K562 (cell line): ENCODE measurements around the gene NFILZ. TPM values are rescaled to one million over a fixed set of nuclear protein-coding genes. Genes with fewer than 3 reads are reported as not detected.

Experiments used
- BHLHE40 ChIP-seq: IDR thresholded peaks from 2 replicates; pipeline ENCODE4 v1.6.1; 2011; ENCODE audit warnings: low read length, improper control_type of control experiment
- C11orf30 ChIP-seq: fragments of 450-650 bp; IDR thresholded peaks from 2 replicates; pipeline ENCODE4 v1.6.1; 2016; ENCODE audit warnings: low read depth, mild to moderate bottlenecking
- CBX8 ChIP-seq: fragments of 200-600 bp; sonication (generic); IDR thresholded peaks from 2 replicates; pipeline ENCODE4 v1.6.1; 2012; ENCODE audit warnings: borderline replicate concordance, mixed run types, low read depth, mild to moderate bottlenecking, moderate library complexity, mixed read lengths, low read length, control low read depth, inconsistent platforms; ENCODE audit not compliant: poor library complexity, severe bottlenecking; ENCODE audit errors: extremely low read depth
- CREM ChIP-seq: IDR thresholded peaks from 2 replicates; pipeline ENCODE4 v1.6.1; 2014; ENCODE audit warnings: antibody characterized with exemption, low read depth
- ELK3 ChIP-seq: fragments of 450-650 bp; formaldehyde crosslinking; IDR thresholded peaks from 2 replicates; pipeline ENCODE4 v1.4.0; 2020; ENCODE audit warnings: mild to moderate bottlenecking
- ETV1 ChIP-seq: fragments of 450-650 bp; conservative IDR thresholded peaks from 2 replicates; pipeline ENCODE4 v1.6.1; 2016; ENCODE audit warnings: missing genetic modification characterization, control low read depth, low read depth, missing compliant biosample characterization
- FOXA1 ChIP-seq: fragments of 450-650 bp; IDR thresholded peaks from 2 replicates; pipeline ENCODE4 v1.6.1; 2016; ENCODE audit warnings: mild to moderate bottlenecking, borderline replicate concordance
- FUS ChIP-seq: fragments of 200-400 bp; formaldehyde crosslinking; optimal IDR thresholded peaks from 2 replicates; pipeline ENCODE3; 2017; ENCODE audit warnings: low read depth, low read length
- GTF2A2 ChIP-seq: IDR thresholded peaks from 2 replicates; pipeline ENCODE4 v1.6.1; 2016; ENCODE audit warnings: mild to moderate bottlenecking, missing genetic modification characterization, missing compliant biosample characterization
- L3MBTL2 ChIP-seq: fragments of 450-650 bp; IDR thresholded peaks from 2 replicates; pipeline ENCODE4 v1.6.1; 2016; ENCODE audit warnings: mild to moderate bottlenecking, moderate library complexity
- MEF2A ChIP-seq: IDR thresholded peaks from 2 replicates; pipeline ENCODE4 v1.6.1; 2011; ENCODE audit warnings: low read depth, mild to moderate bottlenecking, low read length, moderate library complexity; ENCODE audit not compliant: control insufficient read depth
- MYNN ChIP-seq, 2 experiments: sonication (generic); formaldehyde crosslinking in 1 of 2; IDR thresholded peaks; 2 replicates each; pipeline versions ENCODE4 v1.5.0 to v1.6.1; 2016 to 2020; ENCODE audit warnings: antibody characterized with exemption in 1 of 2, missing genetic modification reagents in 1 of 2
- NR2C1 ChIP-seq, 2 experiments: fragments of 450-650 bp; IDR thresholded peaks; 2 replicates each; pipeline ENCODE4 v1.6.1; 2017; ENCODE audit warnings: mild to moderate bottlenecking in 2 of 2, antibody characterized with exemption in 1 of 2, inconsistent platforms in 1 of 2, missing compliant biosample characterization in 1 of 2, missing genetic modification characterization in 1 of 2
- POLR2H ChIP-seq: IDR thresholded peaks from 2 replicates; pipeline ENCODE4 v1.6.1; 2016; ENCODE audit warnings: missing genetic modification characterization, low read depth, mild to moderate bottlenecking, control low read depth, missing compliant biosample characterization, moderate library complexity
- RBBP5 ChIP-seq: fragments of 200-600 bp; sonication (generic); IDR thresholded peaks from 2 replicates; pipeline ENCODE4 v1.6.1; 2012; ENCODE audit warnings: borderline replicate concordance, mild to moderate bottlenecking, low read length, control low read depth, inconsistent platforms; ENCODE audit not compliant: insufficient read depth, poor library complexity, severe bottlenecking
- RNF219 ChIP-seq: fragments of 250-450 bp; sonication (Bioruptor Pico); IDR thresholded peaks from 2 replicates; pipeline ENCODE4 v1.5.0; 2022; ENCODE audit warnings: mild to moderate bottlenecking
- SIX5 ChIP-seq, 2 experiments: IDR thresholded peaks; 2 replicates each; pipeline ENCODE4 v1.6.1; 2011; ENCODE audit warnings: low read length in 2 of 2, borderline replicate concordance in 1 of 2, low read depth in 1 of 2, mild to moderate bottlenecking in 1 of 2, moderate library complexity in 1 of 2; ENCODE audit not compliant: insufficient read depth in 1 of 2
- STAG1 ChIP-seq: sonication (generic); formaldehyde crosslinking; IDR thresholded peaks from 2 replicates; pipeline ENCODE4 v1.5.0; 2020; ENCODE audit warnings: missing genetic modification reagents, borderline replicate concordance
- ZBTB17 ChIP-seq: fragments of 450-650 bp; formaldehyde crosslinking; IDR thresholded peaks from 2 replicates; pipeline ENCODE4 v1.4.0; 2020; ENCODE audit warnings: mild to moderate bottlenecking
- ZNF124 ChIP-seq: sonication (generic); formaldehyde crosslinking; IDR thresholded peaks from 2 replicates; pipeline ENCODE4 v1.8.1; 2022; ENCODE audit warnings: missing genetic modification reagents
- polyA plus RNA-seq, 8 experiments: library from polyadenylated mRNA; depleted of rRNA in 4 of 8; stranded (reverse) in 5 of 8; unstranded in 3 of 8; fragments of >200 nt; fragmentation: Nextera tagmentation in 2 of 8; fragmentation: Illumina TruSeq in 1 of 8; extraction: Ambion mirVana in 2 of 8; extraction: Trizol in 1 of 8; gene quantifications; 2 replicates each; pipeline versions ENCODE4 v1.2.1 to v1.2.3, GENCODE V29; 2011 to 2014; ENCODE audit warnings: inconsistent platforms in 1 of 8, missing spikeins in 1 of 8
- total RNA-seq, 7 experiments: library from RNA; depleted of rRNA in 6 of 7; stranded (reverse); fragments of >200 nt in 6 of 7; fragmentation: Illumina TruSeq in 2 of 7; extraction: Trizol in 2 of 7; gene quantifications; 2 replicates each; pipeline versions ENCODE4 v1.2.1 to v1.2.3, GENCODE V29; 2011 to 2021; ENCODE audit warnings: low replicate concordance in 1 of 7

Gene NFILZ
- total and polyA plus RNA-seq, 9 of the 15 experiments (the other 6 are each of a cell fraction or from before 2014, with no cell fraction given) = not detected

GRCh38 chr19:8654591-8655339, 24.3 kb downstream of the NFILZ start (continued):
- no peak for TF ChIP-seq RNF219 (CRISPR knock-in tag)
- TF ChIP-seq ZNF124 = no peak
- no peak for TF ChIP-seq RBBP5
- TF ChIP-seq STAG1 (CRISPR knock-in tag) = peak; percentile 69; the same call in 1 of the 2 replicates
- TF ChIP-seq POLR2H (tag) = no peak
- TF ChIP-seq C11orf30 = no peak
- no peak for TF ChIP-seq FOXA1
- no peak for TF ChIP-seq NR2C1 (IDR thresholded peaks at IDR 0.05)
- no peak for TF ChIP-seq NR2C1 (tag; IDR thresholded peaks at IDR 0.05)
- no peak for TF ChIP-seq GTF2A2 (tag)
- no peak for TF ChIP-seq MEF2A
- no peak for TF ChIP-seq MYNN (IDR thresholded peaks at IDR 0.05)
- TF ChIP-seq MYNN (CRISPR knock-in tag; IDR thresholded peaks at IDR 0.05) = no peak
- 0 out of 2 replicates have a peak, but pooled peaks have one; percentile 14 for TF ChIP-seq L3MBTL2
- no peak for TF ChIP-seq FUS
- no peak for TF ChIP-seq SIX5 (IDR thresholded peaks at IDR 0.05; ENCODE audit: borderline replicate concordance in 1 of 2, insufficient read depth in 1 of 2, low read depth in 1 of 2, low read length in 2 of 2)
- TF ChIP-seq CREM = 0 out of 2 replicates have a peak, but pooled peaks have one; percentile 9
- TF ChIP-seq ELK3 = no peak
- no peak for TF ChIP-seq CBX8
- no peak for TF ChIP-seq BHLHE40
- no peak for TF ChIP-seq ZBTB17 (CRISPR knock-in tag)
- peak; percentile 69 for TF ChIP-seq ETV1 (tag)
